Ishikawa (cell line): ENCODE measurements around the gene PRKN.

ENCODE experiments used
- CEBPB ChIP-seq: IDR thresholded peaks from 2 replicates; pipeline ENCODE4 v1.6.1; 2012
- EP300 ChIP-seq: IDR thresholded peaks from 2 replicates; pipeline ENCODE4 v1.6.1; 2012; ENCODE audit warnings: borderline replicate concordance
- FOXM1 ChIP-seq: IDR thresholded peaks from 2 replicates; pipeline ENCODE4 v1.6.1; 2012; ENCODE audit warnings: low read depth, borderline replicate concordance
- MAX ChIP-seq: IDR thresholded peaks from 2 replicates; pipeline ENCODE4 v1.6.1; 2012
- NFIC ChIP-seq: IDR thresholded peaks from 2 replicates; pipeline ENCODE4 v1.6.1; 2012
- REST ChIP-seq: IDR thresholded peaks from 2 replicates; pipeline ENCODE4 v1.6.1; 2012; ENCODE audit warnings: low read depth, mild to moderate bottlenecking
- TAF1 ChIP-seq: IDR thresholded peaks from 2 replicates; pipeline ENCODE4 v1.6.1; 2012; ENCODE audit warnings: low read depth, mild to moderate bottlenecking
- TCF12 ChIP-seq: IDR thresholded peaks from 2 replicates; pipeline ENCODE4 v1.6.1; 2012; ENCODE audit warnings: low read depth
- TEAD4 ChIP-seq: IDR thresholded peaks from 2 replicates; pipeline ENCODE4 v1.6.1; 2012
- YY1 ChIP-seq: IDR thresholded peaks from 2 replicates; pipeline ENCODE4 v1.6.1; 2012; ENCODE audit warnings: low read depth
- TF ChIP-seq, protein P1 (sequence below): IDR thresholded peaks from 2 replicates; pipeline ENCODE4 v1.6.1; 2012

GRCh38 chr6:162344646-162345010, 382.9 kb downstream of the PRKN start:
- no peak for TF ChIP-seq FOXM1
- no peak for TF ChIP-seq TEAD4
- no peak for TF ChIP-seq YY1
- TF ChIP-seq MAX: no peak
- TF ChIP-seq EP300: no peak
- TF ChIP-seq, protein P1, sequence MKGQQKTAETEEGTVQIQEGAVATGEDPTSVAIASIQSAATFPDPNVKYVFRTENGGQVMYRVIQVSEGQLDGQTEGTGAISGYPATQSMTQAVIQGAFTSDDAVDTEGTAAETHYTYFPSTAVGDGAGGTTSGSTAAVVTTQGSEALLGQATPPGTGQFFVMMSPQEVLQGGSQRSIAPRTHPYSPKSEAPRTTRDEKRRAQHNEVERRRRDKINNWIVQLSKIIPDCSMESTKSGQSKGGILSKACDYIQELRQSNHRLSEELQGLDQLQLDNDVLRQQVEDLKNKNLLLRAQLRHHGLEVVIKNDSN: no peak
- TF ChIP-seq TCF12: no peak
- no peak for TF ChIP-seq TAF1
- no peak for TF ChIP-seq NFIC
- no peak for TF ChIP-seq REST
- no peak for TF ChIP-seq CEBPB
